HG03175 (cell line): ENCODE measurements around the gene KIF3C.
"Not testable (repeated sequence)": the region's sequence is repeated elsewhere in the genome, so short reads cannot be mapped to it uniquely, and the experiment has no call there.

ENCODE experiments used
- ATAC-seq: cut with Tn5 transposase; IDR thresholded peaks from one replicate; pipeline ENCODE4 v1.9.1; 2021; ENCODE audit warnings: mild to moderate bottlenecking, moderate library complexity; ENCODE audit not compliant: unreplicated experiment

The KIF3C gene

GRCh38 chr2:25982273-25982967 lies at the start of gene KIF3C:
Gene KIF3C, minus strand, starts transcription at chr2:25982497. Its CDS starts 580 bp downstream, at chr2:25981917.
- ATAC-seq = peak; percentile 65

- not testable (repeated sequence) for ATAC-seq
Measured at GRCh38 chr2:26028083-26028482, 45.8 kb upstream of the KIF3C start.

- ATAC-seq = no peak
Measured at GRCh38 chr2:26025509-26025908, 43.2 kb upstream of the KIF3C start.

- ATAC-seq = no peak
Measured at GRCh38 chr2:26024260-26024659, 42.0 kb upstream of the KIF3C start.

GRCh38 chr2:26020231-26020640 lies 37.9 kb upstream of the KIF3C start:
- ATAC-seq = no peak

GRCh38 chr2:26018184-26019055 lies 36.1 kb upstream of the KIF3C start:
- no peak for ATAC-seq

GRCh38 chr2:26017464-26018183 lies 35.3 kb upstream of the KIF3C start:
- ATAC-seq = no peak

- not testable (repeated sequence) for ATAC-seq
Measured at GRCh38 chr2:26016706-26017045, 34.4 kb upstream of the KIF3C start.

DNA sequence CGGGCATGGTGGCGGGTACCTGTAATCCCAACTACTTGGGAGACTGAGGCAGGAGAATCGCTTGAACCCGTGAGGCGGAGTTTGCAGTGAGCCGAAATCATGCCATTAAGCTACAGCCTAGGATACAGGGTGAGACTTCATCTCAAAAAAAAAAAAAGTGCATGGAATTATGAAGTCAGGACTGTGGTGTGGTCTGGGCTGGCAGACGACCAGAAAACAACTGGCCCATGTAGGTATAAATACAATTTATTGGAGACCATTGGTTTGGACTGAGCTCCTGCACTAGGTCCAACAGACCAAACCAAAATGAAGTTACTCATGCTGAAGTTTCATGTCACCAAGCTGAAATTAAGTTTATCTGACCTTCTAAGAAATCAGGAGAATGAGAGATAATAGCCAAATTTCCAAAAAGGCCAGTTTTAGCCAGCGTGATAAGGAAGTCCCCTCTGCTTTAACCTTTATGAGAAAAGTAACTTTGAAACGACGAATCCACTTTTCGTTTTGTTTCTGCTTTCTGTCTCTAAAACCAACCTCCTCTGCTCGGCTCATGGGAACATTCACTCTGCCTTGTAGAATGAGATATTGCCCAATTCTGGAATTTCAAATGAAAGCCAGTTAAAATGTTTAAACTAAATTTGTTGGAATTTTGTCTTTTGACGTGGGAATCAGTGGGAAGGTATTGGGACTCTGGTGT lies 33.9 kb upstream of the KIF3C start:
- no peak for ATAC-seq

DNA sequence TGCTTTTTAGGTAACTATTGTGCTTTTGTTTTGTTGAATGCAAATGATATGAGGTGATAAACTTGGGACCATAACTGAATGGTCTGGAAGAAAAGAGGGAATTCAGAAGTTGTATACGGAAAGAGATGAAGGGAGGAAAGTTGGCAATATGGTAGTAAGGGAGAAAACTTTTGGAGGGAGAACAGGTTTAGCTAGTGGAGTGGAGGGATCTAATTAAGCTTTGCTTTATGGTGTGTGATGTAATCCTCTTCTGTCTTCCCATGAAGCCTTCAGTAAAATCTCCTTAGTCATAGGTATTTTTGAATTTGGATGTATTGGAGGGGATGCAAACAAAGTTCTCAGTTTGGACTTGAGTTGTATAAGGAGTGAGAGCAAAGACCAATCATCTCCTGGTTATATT lies 31.4 kb upstream of the KIF3C start:
- no peak for ATAC-seq

DNA sequence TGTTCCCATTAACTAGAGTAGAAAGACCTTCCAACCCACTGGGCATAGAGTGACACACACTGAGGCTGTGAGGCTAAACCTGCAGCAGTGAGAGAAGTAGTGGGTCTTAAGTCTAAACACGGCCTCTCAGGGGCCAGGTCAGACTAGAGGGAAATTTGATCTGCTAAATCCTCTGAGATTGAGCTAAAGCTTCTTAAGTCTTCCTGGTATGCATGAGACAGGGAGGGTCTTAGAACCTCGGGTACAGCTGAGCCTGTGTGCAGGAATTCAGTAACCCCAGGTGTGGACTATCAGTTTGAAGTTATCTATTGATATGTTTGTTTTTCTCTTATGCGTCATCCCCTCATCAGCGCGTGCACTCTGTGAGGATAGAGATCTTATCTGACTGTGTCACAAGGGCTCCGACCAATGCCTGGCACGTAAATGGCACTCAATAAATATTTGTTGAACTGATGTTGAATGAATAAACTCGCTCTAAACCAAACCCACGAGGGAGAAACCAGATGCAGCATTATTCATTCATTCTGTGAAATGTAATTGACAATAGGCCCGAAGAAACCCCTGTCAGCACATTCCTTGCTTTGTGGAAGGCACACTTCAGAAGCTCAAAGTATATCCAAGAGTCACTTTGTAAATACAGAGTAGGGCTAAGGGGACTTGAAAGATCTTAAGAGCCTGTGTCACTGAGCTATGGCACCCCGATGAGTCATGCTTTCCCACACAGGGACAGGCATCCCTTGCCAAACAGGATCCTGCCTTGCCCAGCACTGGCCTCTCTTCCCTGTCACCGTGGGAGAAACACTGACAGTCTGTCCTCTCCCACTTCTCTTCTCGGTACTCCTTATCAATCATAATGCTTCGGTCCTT lies 29.9 kb upstream of the KIF3C start:
- ATAC-seq = no peak

DNA sequence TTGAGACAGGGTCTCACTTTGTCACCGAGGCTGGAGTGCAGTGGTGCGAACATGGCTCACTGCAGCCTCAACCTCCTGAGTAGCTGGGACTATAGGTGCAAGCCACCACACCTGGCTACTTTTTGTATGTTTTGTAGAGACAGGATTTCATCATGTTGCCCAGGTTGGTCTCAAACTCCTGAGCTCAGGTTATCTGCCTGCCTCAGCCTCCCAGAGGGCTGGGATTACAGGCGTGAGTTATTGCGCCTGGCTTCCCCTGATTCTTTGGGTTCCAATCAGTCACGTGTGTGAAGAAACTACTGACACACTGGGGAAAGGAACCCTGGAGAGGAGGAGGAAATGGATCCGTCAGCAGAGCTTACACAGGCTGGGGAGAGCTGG lies 29.3 kb upstream of the KIF3C start:
- no peak for ATAC-seq

DNA sequence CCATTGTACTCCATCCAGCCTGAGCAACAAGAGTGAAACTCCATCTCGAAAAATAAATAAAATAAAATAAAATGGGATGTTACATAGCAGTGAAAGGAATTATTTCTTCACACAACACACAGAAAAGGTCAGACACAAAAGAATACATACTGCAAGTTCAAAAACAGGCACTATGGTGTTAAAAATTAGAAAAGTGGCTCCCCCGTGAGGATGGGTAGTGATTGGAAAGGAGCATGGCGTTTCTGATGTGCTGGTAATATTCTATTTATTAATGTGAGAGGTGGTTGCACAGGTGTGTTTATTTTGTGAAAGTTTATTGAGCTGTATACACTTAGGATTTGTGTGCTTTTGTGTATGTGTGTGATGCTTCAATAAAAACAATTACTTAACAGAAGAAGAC lies 28.6 kb upstream of the KIF3C start:
- ATAC-seq = no peak

DNA sequence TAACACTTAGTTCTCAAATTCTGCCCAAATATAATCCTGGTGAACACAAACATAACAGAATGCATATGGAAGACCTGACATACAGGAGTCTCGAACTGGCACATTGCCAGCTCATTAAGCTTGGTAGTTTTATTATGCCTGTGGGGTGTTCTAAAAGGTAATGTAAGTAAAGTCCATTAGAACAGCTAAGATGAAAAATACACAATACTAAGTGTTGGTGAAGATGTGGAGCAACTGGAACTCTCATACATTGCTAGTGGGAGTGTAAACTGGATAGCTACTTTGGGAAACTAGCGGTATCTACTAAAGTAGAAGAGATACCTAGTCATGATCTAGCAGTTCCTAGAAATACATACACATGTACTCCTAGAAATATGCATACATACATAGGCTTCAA lies 27.3 kb upstream of the KIF3C start:
- no peak for ATAC-seq

DNA sequence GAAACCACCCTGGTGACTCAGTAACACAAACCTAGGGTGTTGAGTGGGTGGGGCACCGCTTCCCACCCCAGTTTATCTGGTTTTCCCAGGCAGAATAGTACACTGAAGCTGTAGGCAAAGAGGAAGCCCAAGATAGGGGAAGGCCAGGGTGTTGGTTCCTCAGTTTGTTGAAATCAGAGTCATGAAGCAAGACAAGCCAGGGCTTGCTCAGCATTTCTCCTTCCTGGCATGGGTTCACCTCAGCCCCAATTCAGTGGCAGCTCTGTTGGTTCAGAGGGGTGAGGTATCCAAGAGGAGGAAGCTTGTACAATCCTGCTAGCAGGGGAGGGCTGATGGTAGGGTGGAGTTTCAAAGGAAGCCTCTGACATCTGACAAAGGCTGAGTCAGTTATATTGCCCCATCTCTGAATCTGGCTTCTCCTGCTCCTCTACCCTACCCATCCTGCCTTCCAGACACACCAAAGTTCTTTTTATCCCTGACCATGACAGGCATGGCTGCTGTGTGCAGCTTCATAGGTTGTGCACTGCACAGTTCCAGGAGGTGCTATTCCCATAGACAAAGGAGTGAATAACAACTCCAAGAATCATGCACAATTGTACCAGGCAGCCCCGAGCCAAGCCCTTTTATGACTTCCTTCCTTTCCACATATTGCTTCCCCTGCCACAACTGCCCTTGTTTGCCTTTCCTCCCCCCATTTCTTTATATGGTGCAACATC lies 26.7 kb upstream of the KIF3C start:
- no peak for ATAC-seq

GRCh38 chr2:26008095-26008494 lies 25.8 kb upstream of the KIF3C start:
- ATAC-seq = no peak

- no peak for ATAC-seq
Measured at GRCh38 chr2:26002632-26003310, 20.5 kb upstream of the KIF3C start.

- no peak for ATAC-seq
Measured at GRCh38 chr2:26001743-26002351, 19.6 kb upstream of the KIF3C start.
